ENCODE measurements around the gene OXNAD1. TPM values are rescaled to one million over a fixed set of nuclear protein-coding genes. Genes with fewer than 3 reads are reported as not detected.

OXNAD1 gene
- total RNA-seq, 1 donor from 2014 or later: 20.2 TPM

DNA sequence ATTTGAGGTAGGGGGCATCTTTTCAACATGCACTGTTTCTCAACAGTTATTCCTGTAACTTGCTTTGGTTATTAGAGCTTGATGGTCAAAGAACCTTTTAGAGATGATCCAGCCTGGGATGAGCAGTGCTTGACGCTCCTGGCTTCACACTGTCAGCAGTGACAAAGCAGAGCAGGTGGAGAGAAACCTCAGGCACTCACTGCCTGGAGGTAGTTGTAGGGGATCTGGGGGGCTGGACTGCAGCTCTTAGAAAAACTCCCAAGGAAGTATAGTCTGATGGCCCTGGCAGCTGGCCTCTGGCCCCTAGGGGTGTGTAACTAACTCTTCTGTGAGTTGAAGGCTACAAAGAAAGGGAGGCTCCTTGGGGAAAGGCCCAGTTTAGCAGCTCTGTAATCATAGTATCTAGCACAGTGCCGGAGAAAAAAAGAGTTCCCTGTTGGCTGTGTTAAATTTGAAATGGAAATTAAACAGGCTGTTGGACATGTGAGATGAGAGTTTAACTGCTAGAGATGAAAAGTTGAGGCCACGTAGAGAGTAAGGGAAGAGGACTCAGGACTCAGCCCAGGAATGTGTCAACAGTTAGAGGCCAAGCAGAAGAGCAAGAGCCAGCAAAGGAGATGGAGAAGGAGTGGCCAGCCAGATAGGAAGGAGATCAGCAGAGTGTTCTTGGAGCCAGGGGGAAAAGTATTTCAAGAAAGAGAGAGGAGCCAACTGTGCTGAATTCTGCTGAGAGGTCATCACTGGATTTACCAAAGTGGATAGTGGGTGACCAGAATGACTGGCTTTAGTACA is 14.2 kb downstream of the OXNAD1 start:
- H3K27ac ChIP-seq (replicated peaks): no peak overlapping the region
- intact Hi-C loops (cut with micrococcal nuclease): no loop called here
- no peaks in the 10 kb centered on the region for H3K9me3 ChIP-seq (replicated peaks)
- H3K36me3 ChIP-seq: peaks cover 19% of the 10 kb centered on the region
- DNase-seq: no peak
- H3K4me3 ChIP-seq: no peak overlapping the region
- peaks cover 37% of the 10 kb centered on the region for H3K4me1 ChIP-seq
- TF ChIP-seq, protein P1, sequence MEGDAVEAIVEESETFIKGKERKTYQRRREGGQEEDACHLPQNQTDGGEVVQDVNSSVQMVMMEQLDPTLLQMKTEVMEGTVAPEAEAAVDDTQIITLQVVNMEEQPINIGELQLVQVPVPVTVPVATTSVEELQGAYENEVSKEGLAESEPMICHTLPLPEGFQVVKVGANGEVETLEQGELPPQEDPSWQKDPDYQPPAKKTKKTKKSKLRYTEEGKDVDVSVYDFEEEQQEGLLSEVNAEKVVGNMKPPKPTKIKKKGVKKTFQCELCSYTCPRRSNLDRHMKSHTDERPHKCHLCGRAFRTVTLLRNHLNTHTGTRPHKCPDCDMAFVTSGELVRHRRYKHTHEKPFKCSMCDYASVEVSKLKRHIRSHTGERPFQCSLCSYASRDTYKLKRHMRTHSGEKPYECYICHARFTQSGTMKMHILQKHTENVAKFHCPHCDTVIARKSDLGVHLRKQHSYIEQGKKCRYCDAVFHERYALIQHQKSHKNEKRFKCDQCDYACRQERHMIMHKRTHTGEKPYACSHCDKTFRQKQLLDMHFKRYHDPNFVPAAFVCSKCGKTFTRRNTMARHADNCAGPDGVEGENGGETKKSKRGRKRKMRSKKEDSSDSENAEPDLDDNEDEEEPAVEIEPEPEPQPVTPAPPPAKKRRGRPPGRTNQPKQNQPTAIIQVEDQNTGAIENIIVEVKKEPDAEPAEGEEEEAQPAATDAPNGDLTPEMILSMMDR (IDR thresholded peaks at IDR 0.05; ENCODE audit: borderline replicate concordance): no peak
- H3K27me3 ChIP-seq (ENCODE audit: low read depth): no peaks in the 10 kb centered on the region

DNA sequence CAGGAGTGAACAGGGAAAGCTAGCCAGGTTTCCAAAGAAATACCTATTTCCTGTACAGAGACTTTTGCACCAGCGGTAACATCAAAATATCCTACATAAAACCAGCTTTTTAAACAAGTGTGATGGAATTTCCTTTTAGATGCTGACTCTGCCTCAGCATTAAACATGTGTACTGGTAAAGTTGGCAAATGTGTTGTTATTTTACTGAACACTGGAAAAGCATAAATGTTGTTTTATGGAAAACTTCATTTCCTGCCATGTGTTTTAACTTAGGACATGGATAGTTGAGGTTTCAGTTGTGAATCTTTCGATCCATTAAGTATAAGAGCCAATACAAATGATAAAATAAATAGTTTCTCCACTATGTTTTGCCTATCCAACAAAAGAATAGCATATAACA is 15.7 kb downstream of the OXNAD1 start:
- Histone ChIP-seq H3K4me3 (no peak overlapping the region), H3K27me3 (ENCODE audit: low read depth) (no peaks in the 10 kb centered on the region), H3K9me3 (replicated peaks) (no peaks in the 10 kb centered on the region), H3K27ac (replicated peaks) (no peak overlapping the region), H3K4me1 (peaks cover 49% of the 10 kb centered on the region), H3K36me3 (peaks cover 6% of the 10 kb centered on the region)
- TF ChIP-seq, protein P1 (IDR thresholded peaks at IDR 0.05; ENCODE audit: borderline replicate concordance): no peak
- DNase-seq: no peak
- intact Hi-C loops (cut with micrococcal nuclease): no loop called here

DNA sequence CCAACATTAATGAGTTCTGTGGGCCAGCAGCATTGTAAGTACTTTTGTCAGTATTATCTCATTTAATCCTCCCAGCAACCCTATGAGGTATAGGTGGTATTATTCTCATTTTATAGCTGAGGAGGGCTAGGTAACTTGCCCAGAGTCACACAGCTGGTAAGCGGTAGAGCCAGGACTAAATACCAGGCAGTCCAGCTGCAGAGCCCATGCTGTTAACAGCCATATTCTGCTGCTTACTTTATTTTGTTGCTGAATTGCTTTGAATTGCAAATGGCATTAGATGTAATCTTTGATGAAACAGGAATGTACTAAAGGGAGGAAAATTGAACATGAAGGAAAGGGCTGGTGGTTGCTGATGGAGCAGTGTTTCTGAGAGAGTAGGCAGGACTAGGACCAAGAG is 19.6 kb downstream of the OXNAD1 start:
- no peak overlapping the region for H3K4me3 ChIP-seq
- no peaks in the 10 kb centered on the region for H3K27me3 ChIP-seq (ENCODE audit: low read depth)
- no peaks in the 10 kb centered on the region for H3K36me3 ChIP-seq
- TF ChIP-seq, protein P1 (IDR thresholded peaks at IDR 0.05; ENCODE audit: borderline replicate concordance): no peak
- H3K9me3 ChIP-seq (replicated peaks): no peaks in the 10 kb centered on the region
- peaks cover 60% of the 10 kb centered on the region for H3K4me1 ChIP-seq
- DNase-seq: no peak
- peak overlapping the region; percentile 81 for H3K27ac ChIP-seq (replicated peaks)
- intact Hi-C loops (cut with micrococcal nuclease): no loop called here

GRCh38 chr3:16286161-16286560 is 21.1 kb downstream of the OXNAD1 start:
- Histone ChIP-seq H3K9me3 (replicated peaks) (no peaks in the 10 kb centered on the region), H3K4me1 (peaks cover 67% of the 10 kb centered on the region), H3K27me3 (ENCODE audit: low read depth) (no peaks in the 10 kb centered on the region), H3K4me3 (no peak overlapping the region), H3K27ac (replicated peaks) (peak overlapping the region; percentile 81), H3K36me3 (no peaks in the 10 kb centered on the region)
- intact Hi-C loops (cut with micrococcal nuclease): no loop called here
- DNase-seq: no peak
- TF ChIP-seq, protein P1 (IDR thresholded peaks at IDR 0.05; ENCODE audit: borderline replicate concordance): no peak

DNA sequence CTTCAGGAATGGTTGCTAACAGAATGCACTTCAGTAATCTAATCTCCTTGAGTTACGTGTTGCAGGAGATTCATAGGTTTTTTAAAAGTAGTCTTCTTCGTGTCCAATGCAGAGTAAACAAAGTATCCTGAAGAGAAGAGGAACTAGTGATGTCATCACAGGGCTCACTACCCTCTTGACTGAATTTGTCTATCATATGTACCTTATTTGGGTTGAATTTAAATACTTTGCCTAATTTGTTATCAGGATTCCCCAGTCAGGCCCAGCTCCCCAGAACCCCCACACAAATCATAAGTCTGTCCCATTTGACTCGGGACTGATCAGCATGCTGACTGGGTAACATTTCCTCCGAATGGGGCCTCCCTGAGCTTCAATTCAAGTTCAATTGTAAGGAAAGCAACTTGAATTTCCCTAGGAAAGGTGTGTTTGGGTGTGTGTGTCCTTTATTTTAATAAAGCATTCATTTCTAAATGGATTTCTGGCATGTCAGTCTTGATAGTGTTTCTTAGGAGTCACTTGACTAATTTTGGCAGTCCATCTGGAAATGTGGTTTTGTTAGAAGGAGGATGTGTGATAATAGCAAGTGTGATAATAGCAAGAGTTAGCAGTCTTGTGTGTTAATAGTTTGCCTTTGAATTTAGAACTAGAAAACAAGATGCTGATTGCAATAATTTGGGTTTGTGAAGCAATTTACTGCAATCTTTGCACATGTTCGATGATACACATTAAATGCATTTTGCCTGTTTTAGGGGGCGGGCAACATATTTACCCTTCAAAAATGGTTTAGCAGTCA is 21.9 kb downstream of the OXNAD1 start:
- H3K27ac ChIP-seq (replicated peaks): peak overlapping the region; percentile 81
- intact Hi-C loops (cut with micrococcal nuclease): no loop called here
- DNase-seq: no peak
- H3K4me3 ChIP-seq: no peak overlapping the region
- TF ChIP-seq, protein P1 (IDR thresholded peaks at IDR 0.05; ENCODE audit: borderline replicate concordance): no peak
- no peaks in the 10 kb centered on the region for H3K9me3 ChIP-seq (replicated peaks)
- H3K4me1 ChIP-seq: peaks cover 72% of the 10 kb centered on the region
- H3K36me3 ChIP-seq: no peaks in the 10 kb centered on the region
- no peaks in the 10 kb centered on the region for H3K27me3 ChIP-seq (ENCODE audit: low read depth)
